Measurements from ENCODE around the gene LINC00632.
"Not testable (repeated sequence)": the region's sequence is repeated elsewhere in the genome, so short reads cannot be mapped to it uniquely, and the experiment has no call there.

The LINC00632 gene

DNA sequence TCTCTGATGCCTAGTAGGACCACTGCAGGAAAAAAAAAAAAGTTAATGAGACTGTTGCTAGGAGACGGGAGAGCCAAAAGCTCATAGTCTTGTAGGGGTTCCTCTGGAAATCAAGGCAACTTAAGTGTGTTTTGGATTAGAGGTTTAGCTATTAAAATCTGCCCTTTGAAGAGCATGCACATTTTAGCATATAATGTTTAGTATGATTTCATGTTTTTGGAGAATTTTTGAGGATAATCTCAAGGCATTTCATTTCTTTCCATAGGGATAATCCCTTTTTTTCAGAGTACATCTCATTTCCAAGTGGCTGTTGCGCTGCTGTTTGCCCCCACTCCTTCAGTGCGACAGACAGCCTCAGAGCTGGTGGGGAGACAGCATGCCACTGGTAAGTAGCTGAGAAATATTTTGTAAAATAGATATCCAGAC is at the start of gene LINC00632:
LINC00632 (plus strand) TSS at position 339 of the 426 bp plus-strand sequence.
- DNase-seq, result no peak

DNA sequence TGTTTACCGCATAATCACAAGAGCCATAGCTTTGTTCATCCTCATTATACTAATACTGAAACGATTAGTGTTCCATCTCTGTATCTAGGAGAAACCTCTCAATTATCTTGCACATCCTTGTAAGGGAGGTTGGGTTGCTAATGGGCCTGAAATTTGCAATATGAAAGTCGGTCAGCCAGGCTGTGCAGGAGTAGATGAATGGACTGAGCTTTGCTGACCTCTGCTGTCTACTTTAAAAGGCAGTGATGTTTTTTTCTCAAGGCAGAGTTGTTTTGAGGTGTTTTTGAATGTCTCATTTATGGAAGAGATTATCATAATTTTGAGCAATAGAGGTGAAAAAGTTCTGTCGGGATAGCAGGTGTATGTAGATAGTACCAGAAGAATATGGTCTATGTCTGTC is 47.9 kb upstream of the LINC00632 start:
- peak; percentile 0 for DNase-seq

DNA sequence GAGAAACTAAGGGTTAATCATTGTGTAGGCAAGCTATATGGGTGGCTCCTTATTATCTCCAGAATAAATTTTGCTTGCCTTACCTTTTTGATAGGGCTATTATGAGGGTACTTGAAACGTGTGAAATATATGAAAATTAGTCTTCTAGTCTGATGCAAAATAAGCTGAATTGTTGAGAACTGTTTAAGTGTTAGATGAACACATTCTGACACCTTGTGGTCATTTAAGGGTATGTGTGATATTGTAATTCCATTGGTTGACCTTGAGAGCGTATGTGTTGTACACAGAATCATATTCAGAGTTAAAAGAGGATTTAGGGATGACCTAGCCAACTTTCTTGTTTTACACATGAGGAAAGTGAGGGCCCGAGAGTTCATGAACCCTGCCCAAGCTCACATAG is 44.6 kb upstream of the LINC00632 start:
- peak; percentile 35 for DNase-seq

DNA sequence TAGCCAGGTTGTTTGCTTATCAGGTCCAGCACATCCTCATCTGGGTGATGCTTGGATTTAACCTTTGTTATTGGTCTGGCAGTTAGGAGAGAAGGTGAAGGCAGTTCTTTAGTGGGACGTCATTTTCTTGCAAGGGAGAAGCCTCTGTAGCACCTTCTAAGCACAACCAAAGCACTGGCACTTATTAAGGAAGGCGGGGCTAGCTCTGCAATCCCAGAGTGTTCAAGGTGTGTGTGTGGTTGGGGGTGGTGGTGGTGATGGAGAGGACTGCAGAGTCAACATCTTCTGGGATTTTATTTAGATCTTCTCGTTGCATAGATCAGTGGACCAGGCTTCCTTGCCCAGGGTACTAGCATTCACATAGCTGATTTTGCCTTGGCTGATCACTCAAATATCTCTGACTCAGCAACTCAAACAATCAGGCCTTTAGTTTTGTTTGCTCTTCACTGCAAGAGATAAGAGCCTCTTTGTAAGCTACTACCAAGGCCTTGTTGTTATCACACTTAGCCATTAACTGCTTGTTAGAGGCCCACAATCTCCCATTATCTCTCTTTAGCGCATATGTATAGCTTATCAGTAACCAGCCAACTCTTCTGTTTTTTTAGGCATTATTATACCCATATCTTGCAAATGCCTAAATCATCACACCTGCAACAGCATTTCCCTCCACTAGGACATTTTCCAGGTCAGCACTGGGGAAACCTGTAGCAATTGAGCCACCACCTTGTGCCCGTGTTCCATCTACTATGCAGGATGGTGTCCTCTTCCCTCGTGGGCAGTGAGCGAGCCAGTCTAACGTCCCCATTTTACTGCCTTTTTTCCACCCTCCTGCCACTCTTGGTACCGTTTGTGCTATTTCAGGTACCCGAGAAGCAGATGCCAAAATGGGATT is 36.5 kb upstream of the LINC00632 start:
- DNase-seq, result peak; percentile 14

DNA sequence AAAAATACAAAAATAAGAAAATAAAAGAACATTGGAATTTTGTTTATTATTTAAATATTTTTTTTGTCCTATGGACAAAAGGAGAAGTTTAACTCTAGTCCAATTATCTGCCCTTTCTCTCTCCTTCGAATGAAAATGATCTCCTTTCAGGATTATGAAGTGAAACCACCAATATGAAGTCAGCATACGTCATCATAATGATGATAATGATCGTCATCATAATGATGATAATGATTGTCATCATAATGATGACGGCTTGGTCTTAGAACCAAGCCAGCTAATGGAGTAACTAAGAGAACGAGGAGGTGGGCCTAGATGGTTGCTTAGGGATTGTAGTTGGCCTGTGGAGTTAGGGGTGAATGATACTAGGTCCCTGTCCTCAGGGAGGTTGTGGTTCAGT is 21.9 kb upstream of the LINC00632 start:
- DNase-seq, result no peak

DNA sequence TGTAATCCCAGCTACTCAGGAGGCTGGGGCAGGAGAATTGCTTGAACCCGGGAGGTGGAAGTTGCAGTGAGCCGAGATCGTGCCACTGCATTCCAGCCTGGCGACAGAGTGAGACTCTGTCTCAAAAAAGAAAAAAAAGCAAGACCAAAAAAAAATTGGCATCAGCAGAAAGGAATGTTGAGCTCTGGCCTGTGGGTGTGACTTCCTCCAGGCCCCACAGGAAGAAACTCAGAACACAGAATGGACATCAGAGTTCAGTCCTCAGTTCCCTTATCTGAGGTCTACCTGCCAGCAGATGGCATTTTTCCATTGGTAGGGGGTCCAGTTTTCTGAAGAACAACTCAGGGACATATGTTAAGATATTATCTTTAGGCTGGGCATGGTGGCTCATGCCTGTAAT is 18.0 kb upstream of the LINC00632 start:
- not testable (repeated sequence) for DNase-seq

DNA sequence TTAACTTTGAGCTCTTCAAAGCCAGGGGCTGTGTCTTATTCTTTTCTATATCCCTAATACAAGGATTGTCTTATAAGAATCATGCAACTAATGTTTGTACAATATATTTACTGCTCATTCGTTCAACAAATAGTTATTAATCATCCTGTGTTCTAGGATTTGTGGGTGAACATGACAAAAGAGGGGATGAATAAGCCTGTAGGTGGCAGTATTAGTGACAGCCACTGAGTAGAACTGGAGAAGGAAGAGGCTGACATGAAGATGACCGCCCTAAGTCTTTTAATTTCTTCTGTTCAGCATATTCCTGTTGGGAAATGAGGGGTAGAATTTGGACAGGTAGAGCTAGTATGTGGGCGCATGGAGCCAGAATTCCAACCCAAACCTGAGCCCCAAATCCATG is 11.9 kb upstream of the LINC00632 start:
- peak; percentile 4 for DNase-seq

DNA sequence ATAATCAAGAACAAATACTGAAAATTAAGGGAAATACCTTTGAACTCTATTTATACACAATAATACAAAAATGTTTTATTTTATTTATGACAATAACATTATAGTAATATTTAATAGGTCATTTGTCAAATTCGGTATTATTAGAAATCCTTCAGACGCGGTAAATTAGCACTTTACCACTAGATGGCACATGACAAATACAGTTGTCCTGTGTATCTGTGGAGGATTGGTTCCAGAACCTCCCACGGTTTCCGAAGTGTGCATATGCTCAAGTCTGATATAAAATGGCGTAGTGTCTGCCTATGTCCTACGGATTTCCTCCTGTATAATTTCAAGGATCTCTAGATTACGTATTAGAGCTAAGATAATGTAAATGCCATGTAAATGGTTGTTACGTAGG is 8.1 kb upstream of the LINC00632 start:
- DNase-seq, result peak; percentile 46

DNA sequence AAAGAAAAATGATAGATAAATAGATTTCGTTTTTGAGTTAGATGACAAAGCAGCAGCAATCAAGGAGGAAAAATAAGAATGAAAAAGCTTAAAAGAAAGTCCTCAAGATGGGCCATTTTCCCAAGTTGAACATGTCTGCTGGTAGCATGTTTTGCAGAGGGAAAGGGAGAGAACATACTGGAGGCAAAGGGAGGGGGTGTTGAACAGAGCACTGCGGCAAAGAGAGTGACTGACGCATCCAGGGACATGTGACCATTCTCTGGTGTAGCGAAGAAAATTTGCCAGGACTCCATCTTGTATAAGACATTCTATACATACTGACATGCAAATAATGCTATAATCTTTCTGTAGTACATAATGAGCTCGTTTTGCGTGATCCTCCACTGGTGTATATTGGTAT is 1.2 kb downstream of the LINC00632 start:
- DNase-seq, result no peak

DNA sequence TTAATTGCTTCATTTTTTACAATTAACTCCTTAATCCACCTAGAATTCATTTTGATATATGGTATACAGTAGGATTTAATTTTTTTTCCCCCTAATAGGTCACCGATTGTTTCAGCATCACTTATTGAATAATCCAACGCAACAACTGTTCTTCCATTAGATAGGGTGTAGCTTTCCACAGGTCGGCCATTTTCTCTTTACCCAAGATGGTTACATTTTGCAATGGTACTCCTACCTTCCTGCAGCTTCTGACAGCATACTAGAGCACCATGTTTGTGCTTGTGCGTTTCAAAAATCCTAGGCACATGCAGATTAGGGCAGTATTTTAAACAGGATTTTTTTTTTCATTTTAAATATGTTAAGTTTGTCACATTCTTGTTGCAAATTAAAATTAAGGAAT is 2.3 kb downstream of the LINC00632 start:
- no peak for DNase-seq

DNA sequence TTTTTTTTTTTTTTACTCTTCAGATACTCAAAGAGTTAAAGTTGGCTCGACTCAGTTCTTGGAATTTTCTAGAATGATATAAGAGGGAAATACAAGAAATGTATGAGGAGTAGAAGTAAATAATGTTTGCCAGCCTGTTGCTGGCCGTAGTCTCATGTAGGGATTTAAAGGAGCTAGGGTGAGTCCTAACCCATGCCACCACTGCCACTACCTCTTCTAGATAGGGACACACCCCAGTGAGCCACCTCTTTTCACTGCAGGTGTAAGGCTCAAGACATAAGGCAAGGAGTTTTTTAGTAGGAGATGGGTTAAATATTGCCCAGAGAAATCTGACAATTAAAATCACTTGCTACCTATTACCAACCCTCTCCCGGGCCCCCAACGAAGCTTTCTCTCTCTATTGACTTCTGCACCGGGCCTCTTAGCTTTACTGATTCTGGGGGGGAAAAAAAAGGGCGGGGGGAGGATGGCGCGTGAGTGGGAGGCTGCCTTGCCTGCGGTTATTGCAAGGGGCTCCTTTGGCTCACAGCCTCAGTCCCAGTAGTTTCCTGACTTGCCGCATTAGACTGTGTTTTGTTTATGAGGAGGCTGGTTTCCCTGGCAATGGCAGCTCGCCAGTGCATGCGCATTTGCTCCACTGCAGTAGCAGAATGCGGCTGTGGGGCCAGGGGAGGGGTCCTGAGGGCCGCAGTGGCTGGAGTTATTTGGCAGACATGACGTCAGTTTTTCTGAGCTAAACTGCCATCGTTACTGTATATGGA is 3.0 kb downstream of the LINC00632 start:
- peak; percentile 56 for DNase-seq

DNA sequence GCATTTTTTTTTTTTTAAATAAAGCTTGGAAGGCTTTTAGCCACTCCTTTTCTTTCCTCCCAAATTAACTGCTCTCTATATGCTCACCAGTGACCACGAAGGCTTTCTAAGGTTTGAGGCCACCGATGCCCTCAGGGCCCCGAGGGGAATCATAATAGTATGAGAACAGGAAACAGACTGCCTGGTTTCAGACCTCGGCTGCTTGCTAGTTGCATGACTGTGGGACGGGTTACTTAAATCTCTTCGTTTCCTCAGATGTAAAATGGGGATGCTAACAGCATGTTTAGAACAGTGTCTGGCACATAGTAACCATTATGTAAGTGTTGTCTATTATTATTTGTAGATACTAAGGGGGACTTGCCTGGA is 3.6 kb downstream of the LINC00632 start:
- DNase-seq, result peak; percentile 18

DNA sequence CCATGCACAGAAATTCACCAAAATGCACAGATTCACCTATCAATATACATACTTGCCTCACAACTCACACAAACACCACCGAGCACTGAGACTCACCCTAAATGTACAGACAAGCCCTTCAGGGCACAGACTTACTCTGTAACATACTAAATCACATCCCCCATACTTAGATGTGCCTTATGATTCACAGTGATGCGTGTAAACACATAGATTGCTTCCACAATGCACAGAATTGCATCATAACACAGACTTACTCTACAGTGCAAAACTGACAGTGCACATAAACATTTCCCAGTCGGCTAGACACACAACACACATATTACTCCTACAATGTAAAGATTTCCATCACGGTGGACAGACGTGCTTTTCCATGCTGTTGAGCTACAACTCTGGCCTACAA is 6.2 kb downstream of the LINC00632 start:
- DNase-seq, result no peak

DNA sequence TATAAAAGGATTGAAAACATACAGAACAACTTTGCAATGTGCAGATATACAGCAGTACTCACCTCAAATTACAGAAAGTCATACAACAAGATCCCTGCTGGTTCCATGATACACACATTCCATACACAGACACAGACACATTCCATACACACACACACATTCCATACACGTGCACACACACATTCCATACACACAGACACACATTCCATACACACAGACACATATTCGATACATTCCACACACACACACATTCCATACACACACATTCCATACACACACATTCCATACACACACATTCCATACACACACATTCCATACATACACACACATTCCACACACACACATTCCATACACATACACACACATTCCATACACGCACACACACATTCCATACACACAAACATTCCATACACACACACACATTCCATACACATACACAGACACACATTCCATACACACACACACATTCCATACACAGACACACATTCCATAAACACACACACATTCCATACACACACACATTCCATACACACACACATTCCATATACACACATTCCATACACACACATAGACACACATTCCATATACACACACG is 13.7 kb downstream of the LINC00632 start:
- no peak for DNase-seq

DNA sequence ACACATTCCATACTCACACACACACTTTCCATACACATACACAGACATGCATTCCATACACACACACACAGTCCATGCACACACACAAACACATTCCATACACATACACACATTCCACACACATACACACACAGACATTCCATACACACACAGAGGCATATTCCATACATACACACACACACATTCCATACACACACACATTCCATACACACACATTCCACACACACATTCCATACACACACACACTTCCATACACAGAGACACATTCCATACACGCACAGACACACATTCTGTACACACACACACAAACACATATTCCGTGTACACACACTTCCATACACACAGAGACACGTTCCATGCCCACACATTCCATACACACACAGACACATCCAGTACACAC is 14.8 kb downstream of the LINC00632 start:
- no peak for DNase-seq

DNA sequence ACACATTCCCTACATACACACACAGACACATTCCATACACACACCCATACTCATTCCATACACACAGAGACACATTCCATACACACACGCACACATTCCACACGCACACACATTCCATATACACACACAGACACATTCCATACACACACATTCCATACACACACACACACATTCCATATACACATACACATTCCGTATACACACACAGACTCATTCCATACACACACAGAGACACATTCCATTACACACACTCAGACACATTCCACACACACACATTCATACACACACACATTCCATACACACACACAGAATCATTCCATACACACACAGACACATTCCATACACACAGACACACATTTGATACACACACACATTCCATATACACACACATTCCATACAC is 15.2 kb downstream of the LINC00632 start:
- DNase-seq, result no peak

DNA sequence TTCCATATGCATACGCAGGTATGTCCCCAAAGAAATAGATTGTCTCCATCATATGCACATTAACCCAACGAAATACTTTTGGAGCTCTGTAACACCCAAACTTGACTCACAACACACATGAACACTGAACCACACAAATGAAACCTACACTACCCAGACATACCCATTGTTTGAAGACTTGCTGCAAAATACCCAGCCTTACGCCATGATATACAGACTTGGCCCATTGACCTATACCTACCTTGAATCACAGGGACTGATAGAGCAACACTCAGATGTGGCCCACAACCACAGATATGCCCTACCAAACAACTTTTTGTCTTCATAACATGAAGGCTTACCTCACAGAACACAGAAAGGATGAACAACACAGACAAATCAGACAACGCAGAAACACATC is 15.9 kb downstream of the LINC00632 start:
- DNase-seq, result no peak

DNA sequence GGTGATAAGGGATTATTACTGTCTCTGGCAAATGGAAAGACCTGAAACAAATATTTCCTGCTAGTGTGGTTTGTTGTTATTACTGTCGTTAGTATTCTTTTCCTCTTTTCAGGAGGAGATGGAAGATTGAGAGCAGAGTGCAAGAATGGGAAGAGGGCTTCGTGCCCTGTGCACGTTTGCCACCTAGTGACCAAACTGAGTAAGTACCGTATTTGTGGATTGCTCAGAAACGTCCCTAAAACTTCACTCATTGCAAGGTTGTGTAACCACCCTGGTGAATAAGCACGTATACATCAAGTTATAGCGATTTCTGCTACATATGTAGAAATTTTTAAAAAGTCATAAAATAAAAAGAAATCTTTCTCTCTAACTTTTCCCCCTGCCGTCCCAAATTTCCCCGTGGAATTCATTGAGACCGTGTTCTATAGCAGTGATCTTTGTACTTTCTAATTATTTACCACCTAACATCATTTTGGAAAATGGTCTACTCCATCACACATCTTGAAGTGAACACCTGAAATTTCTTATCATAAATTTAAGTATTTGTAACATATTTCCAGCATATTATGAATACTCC is 24.3 kb downstream of the LINC00632 start:
- peak; percentile 52 for DNase-seq

DNA sequence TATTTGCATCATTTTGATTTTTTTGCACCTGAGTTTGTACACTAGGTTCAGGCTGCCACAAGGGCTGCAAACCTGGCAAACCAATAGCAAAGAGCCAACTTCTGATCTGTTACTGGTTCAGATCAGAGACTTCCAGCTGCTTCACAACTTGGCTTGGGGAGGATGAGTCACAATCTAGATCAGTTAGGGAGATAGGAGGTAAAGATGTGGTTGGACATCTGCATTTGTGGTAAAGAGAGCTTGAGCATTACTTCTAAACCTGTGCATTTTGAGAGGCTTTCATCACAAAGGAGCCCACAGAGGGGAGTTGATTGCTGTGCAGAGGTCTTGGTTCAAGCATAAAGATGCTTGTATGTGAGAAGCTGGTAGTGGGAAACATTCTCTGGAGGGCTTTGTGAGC is 34.5 kb downstream of the LINC00632 start:
- peak; percentile 42 for DNase-seq

DNA sequence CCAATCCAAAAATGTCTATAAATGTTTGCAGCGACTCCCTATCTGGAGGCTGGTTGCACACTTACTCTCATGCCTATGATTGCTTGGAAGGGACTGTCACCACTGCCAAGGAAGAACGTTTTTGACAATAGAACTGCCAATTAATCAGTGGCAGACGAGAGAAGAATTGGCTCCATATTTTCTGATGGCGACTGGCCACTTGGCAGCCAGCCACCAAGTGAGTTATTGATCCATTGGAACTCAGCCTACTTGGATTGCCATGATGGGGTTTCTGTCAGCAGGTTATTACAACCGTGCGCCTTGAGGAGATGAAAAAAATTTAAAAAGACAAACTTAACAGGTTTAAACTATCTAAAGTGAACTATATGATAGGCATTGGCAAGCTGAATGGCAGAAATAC is 47.4 kb downstream of the LINC00632 start:
- DNase-seq, result no peak

DNA sequence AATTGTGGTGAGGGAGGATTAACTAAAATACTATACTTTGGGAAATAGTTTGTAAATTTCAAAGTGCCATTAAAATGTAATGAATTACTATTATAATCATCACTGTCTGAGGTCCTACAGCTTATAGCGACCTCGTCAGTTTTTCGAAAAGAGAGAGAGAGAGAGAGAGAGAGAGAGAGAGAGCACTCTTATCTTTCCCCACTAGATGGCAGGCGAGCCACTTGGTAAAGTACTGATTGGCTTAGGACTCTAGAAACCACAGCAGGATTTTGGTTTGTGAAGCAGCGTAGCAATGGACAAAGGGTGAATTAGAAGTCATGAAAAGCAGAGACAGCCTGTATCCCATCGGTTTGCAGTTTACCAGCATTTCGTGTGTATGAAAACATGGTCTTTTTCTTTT is 52.5 kb downstream of the LINC00632 start:
- peak; percentile 67 for DNase-seq

DNA sequence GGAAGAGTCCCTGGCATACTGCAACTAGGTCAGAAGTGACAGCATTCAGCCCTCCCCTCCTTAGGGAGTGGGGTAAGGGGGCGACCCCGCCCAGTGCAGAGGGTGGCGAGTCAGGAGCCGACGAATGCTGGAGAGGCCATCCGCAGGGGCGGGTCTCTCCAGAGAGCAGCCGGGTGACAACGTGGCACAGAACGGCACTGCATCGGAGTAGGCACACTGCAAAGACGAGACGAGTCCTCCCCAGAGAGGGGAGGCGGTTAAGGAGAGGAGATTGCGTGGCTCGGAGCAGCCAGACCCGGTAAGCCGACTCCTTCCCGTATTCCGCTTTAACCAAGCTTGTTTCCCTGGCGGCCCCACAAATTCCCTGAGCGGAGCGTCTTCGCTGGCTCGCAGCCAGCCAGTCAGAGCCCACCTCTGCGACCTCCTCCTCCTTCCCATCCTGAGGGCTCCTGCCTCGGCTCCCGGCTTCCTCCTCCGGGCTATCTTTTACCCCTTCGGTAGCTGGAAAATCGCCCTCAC is 54.9 kb downstream of the LINC00632 start:
- peak; percentile 5 for DNase-seq
